HG02759 (cell line): ENCODE measurements around the gene CASKIN2.
A peak's percentile ranks its signal among the peaks of the same experiment; 100 is the strongest.
"Not testable (repeated sequence)": the region's sequence is repeated elsewhere in the genome, so short reads cannot be mapped to it uniquely, and the experiment has no call there.

Experiments used
- ATAC-seq: cut with Tn5 transposase; IDR thresholded peaks from one replicate; pipeline ENCODE4 v1.9.1; 2021; ENCODE audit warnings: mild to moderate bottlenecking, moderate library complexity; ENCODE audit not compliant: unreplicated experiment

The CASKIN2 gene

GRCh38 chr17:75521290-75521689 is 6.0 kb upstream of the CASKIN2 start:
- ATAC-seq: no peak

GRCh38 chr17:75520413-75520812 is 5.1 kb upstream of the CASKIN2 start:
- not testable (repeated sequence) for ATAC-seq

GRCh38 chr17:75518983-75519537 is 3.7 kb upstream of the CASKIN2 start:
- no peak for ATAC-seq

- no peak for ATAC-seq
Measured at GRCh38 chr17:75518201-75518600, 2.9 kb upstream of the CASKIN2 start.

GRCh38 chr17:75517297-75517865 is 2.0 kb upstream of the CASKIN2 start:
- ATAC-seq: no peak

- ATAC-seq: peak; percentile 24
Measured at GRCh38 chr17:75516619-75517296, 1.4 kb upstream of the CASKIN2 start.

GRCh38 chr17:75516255-75516618 is 900 bp upstream of the CASKIN2 start, which contains the start of gene TSEN54:
TSEN54 (plus strand) TSS chr17:75516528; CDS start chr17:75516561, 33 bp downstream.
- peak; percentile 80 for ATAC-seq

GRCh38 chr17:75514919-75515495 is 330 bp downstream of the CASKIN2 start:
- ATAC-seq: no peak

- ATAC-seq: no peak
Measured at GRCh38 chr17:75514299-75514918, 928 bp downstream of the CASKIN2 start.

- no peak for ATAC-seq
Measured at GRCh38 chr17:75513641-75514000, 1.7 kb downstream of the CASKIN2 start.

- no peak for ATAC-seq
Measured at GRCh38 chr17:75512926-75513640, 2.3 kb downstream of the CASKIN2 start.

- no peak for ATAC-seq
Measured at GRCh38 chr17:75511610-75512575, 3.4 kb downstream of the CASKIN2 start.

- no peak for ATAC-seq
Measured at GRCh38 chr17:75511270-75511609, 4.1 kb downstream of the CASKIN2 start.

GRCh38 chr17:75509528-75510258 is 5.6 kb downstream of the CASKIN2 start:
- ATAC-seq: no peak

GRCh38 chr17:75508931-75509361 is 6.4 kb downstream of the CASKIN2 start:
- no peak for ATAC-seq

GRCh38 chr17:75507733-75508719 is 7.3 kb downstream of the CASKIN2 start:
- no peak for ATAC-seq

- ATAC-seq: no peak
Measured at GRCh38 chr17:75506888-75507287, 8.4 kb downstream of the CASKIN2 start.

- no peak for ATAC-seq
Measured at GRCh38 chr17:75506134-75506533, 9.2 kb downstream of the CASKIN2 start.
